ENCODE results near the gene EXD1. TPM values are rescaled to one million over a fixed set of nuclear protein-coding genes. Genes with fewer than 3 reads are reported as not detected.
"Not testable (repeated sequence)": the region's sequence is repeated elsewhere in the genome, so short reads cannot be mapped to it uniquely, and the experiment has no call there.

Gene EXD1
- polyA plus RNA-seq, 4 donors: 0.27 TPM; not detected in 3

- WGBS, 3 donors: 9 to 56% (median 46%) methylated on average over 6 of the region's 6 CpGs
- peak; percentile 90 to 94 for DNase-seq
- no peaks in the 10 kb centered on the region for H3K27me3 ChIP-seq (ENCODE audit: control insufficient read depth in 3 of 3, insufficient read depth in 3 of 3, low read length in 3 of 3)
- no peaks in the 10 kb centered on the region for H3K9me3 ChIP-seq (ENCODE audit: control insufficient read depth in 2 of 2, insufficient read depth in 1 of 2, low read depth in 1 of 2, low read length in 1 of 2)
- peaks cover 0 to 14% (median 0%) of the 10 kb centered on the region in 3 donors for H3K4me1 ChIP-seq (ENCODE audit: control insufficient read depth in 3 of 3, insufficient read depth in 2 of 3, low read depth in 1 of 3, low read length in 2 of 3)
- FAIRE-seq: no peak
- no peak overlapping the region for H3K4me3 ChIP-seq (ENCODE audit: low read depth in 1 of 3, low read length in 3 of 3)
- peaks cover 0 to 12% (median 7%) of the 10 kb centered on the region in 3 donors for H3K36me3 ChIP-seq (ENCODE audit: control insufficient read depth in 3 of 3, insufficient read depth in 2 of 3, low read depth in 1 of 3, low read length in 3 of 3)
- peak overlapping the region; percentile 43 to 93 (median 49) for H3K27ac ChIP-seq (ENCODE audit: low read depth in 1 of 3, low read length in 2 of 3)
These were observed 10.8 kb upstream of the EXD1 start for GRCh38 chr15:41241221-41241964.

GRCh38 chr15:41238100-41238499 lies 7.5 kb upstream of the EXD1 start:
- Histone ChIP-seq H3K4me1 (ENCODE audit: control insufficient read depth in 3 of 3, insufficient read depth in 2 of 3, low read depth in 1 of 3, low read length in 2 of 3) (peaks cover 0 to 14% (median 3%) of the 10 kb centered on the region in 3 donors), H3K4me3 (ENCODE audit: low read depth in 1 of 3, low read length in 3 of 3) (no peak overlapping the region), H3K36me3 (ENCODE audit: control insufficient read depth in 3 of 3, insufficient read depth in 2 of 3, low read depth in 1 of 3, low read length in 3 of 3) (peaks cover 0 to 4% (median 2%) of the 10 kb centered on the region in 3 donors), H3K9me3 (ENCODE audit: control insufficient read depth in 2 of 2, insufficient read depth in 1 of 2, low read depth in 1 of 2, low read length in 1 of 2) (no peaks in the 10 kb centered on the region), H3K27me3 (ENCODE audit: control insufficient read depth in 3 of 3, insufficient read depth in 3 of 3, low read length in 3 of 3) (no peaks in the 10 kb centered on the region), H3K27ac (ENCODE audit: low read depth in 1 of 3, low read length in 2 of 3) (no peak overlapping the region)
- DNase-seq (no peak), FAIRE-seq (no peak)
- 80 to 84% (median 80%) methylated on average over 5 of the region's 5 CpGs for WGBS, 3 donors

- Histone ChIP-seq H3K4me3 (ENCODE audit: low read depth in 1 of 3, low read length in 3 of 3) (no peak overlapping the region), H3K27ac (ENCODE audit: low read depth in 1 of 3, low read length in 2 of 3) (no peak overlapping the region), H3K36me3 (ENCODE audit: control insufficient read depth in 3 of 3, insufficient read depth in 2 of 3, low read depth in 1 of 3, low read length in 3 of 3) (peaks cover 0 to 3% (median 2%) of the 10 kb centered on the region in 3 donors), H3K27me3 (ENCODE audit: control insufficient read depth in 3 of 3, insufficient read depth in 3 of 3, low read length in 3 of 3) (no peaks in the 10 kb centered on the region), H3K4me1 (ENCODE audit: control insufficient read depth in 3 of 3, insufficient read depth in 2 of 3, low read depth in 1 of 3, low read length in 2 of 3) (peaks cover 0 to 3% (median 1%) of the 10 kb centered on the region in 3 donors), H3K9me3 (ENCODE audit: control insufficient read depth in 2 of 2, insufficient read depth in 1 of 2, low read depth in 1 of 2, low read length in 1 of 2) (no peaks in the 10 kb centered on the region)
- DNase-seq: no peak
- no peak for FAIRE-seq
These were observed 5.4 kb upstream of the EXD1 start for GRCh38 chr15:41235929-41236328.

- 92 to 97% (median 94%) methylated on average over 5 of the region's 5 CpGs for WGBS, 3 donors
- not testable (repeated sequence) for FAIRE-seq; H3K4me3 ChIP-seq (ENCODE audit: low read depth in 1 of 3, low read length in 3 of 3); DNase-seq; H3K27me3 ChIP-seq (ENCODE audit: control insufficient read depth in 3 of 3, insufficient read depth in 3 of 3, low read length in 3 of 3); H3K4me1 ChIP-seq (ENCODE audit: control insufficient read depth in 3 of 3, insufficient read depth in 2 of 3, low read depth in 1 of 3, low read length in 2 of 3); H3K27ac ChIP-seq (ENCODE audit: low read depth in 1 of 3, low read length in 2 of 3); H3K9me3 ChIP-seq (ENCODE audit: control insufficient read depth in 2 of 2, insufficient read depth in 1 of 2, low read depth in 1 of 2, low read length in 1 of 2); H3K36me3 ChIP-seq (ENCODE audit: control insufficient read depth in 3 of 3, insufficient read depth in 2 of 3, low read depth in 1 of 3, low read length in 3 of 3)
These were observed 4.7 kb upstream of the EXD1 start for GRCh38 chr15:41235228-41235627.

- no peak for FAIRE-seq
- Histone ChIP-seq H3K27me3 (ENCODE audit: control insufficient read depth in 3 of 3, insufficient read depth in 3 of 3, low read length in 3 of 3) (no peaks in the 10 kb centered on the region), H3K4me3 (ENCODE audit: low read depth in 1 of 3, low read length in 3 of 3) (no peak overlapping the region), H3K36me3 (ENCODE audit: control insufficient read depth in 3 of 3, insufficient read depth in 2 of 3, low read depth in 1 of 3, low read length in 3 of 3) (peaks cover 0 to 3% (median 2%) of the 10 kb centered on the region in 3 donors), H3K27ac (ENCODE audit: low read depth in 1 of 3, low read length in 2 of 3) (no peak overlapping the region), H3K9me3 (ENCODE audit: control insufficient read depth in 2 of 2, insufficient read depth in 1 of 2, low read depth in 1 of 2, low read length in 1 of 2) (no peaks in the 10 kb centered on the region), H3K4me1 (ENCODE audit: control insufficient read depth in 3 of 3, insufficient read depth in 2 of 3, low read depth in 1 of 3, low read length in 2 of 3) (peaks cover 0 to 7% (median 3%) of the 10 kb centered on the region in 3 donors)
- 42 to 71% (median 50%) methylated on average over 1 of the region's 1 CpG for WGBS, 3 donors
- DNase-seq: no peak
These were observed 2.8 kb upstream of the EXD1 start for GRCh38 chr15:41233367-41233771.

GRCh38 chr15:41231422-41232226 lies 1.1 kb upstream of the EXD1 start:
- Histone ChIP-seq H3K36me3 (ENCODE audit: control insufficient read depth in 3 of 3, insufficient read depth in 2 of 3, low read depth in 1 of 3, low read length in 3 of 3) (peaks cover 0 to 3% (median 2%) of the 10 kb centered on the region in 3 donors), H3K4me3 (ENCODE audit: low read depth in 1 of 3, low read length in 3 of 3) (peak overlapping the region; percentile 65 to 75 (median 73)), H3K4me1 (ENCODE audit: control insufficient read depth in 3 of 3, insufficient read depth in 2 of 3, low read depth in 1 of 3, low read length in 2 of 3) (peaks cover 0 to 7% (median 3%) of the 10 kb centered on the region in 3 donors), H3K27ac (ENCODE audit: low read depth in 1 of 3, low read length in 2 of 3) (peak overlapping the region; percentile 83 to 94 (median 89)), H3K9me3 (ENCODE audit: control insufficient read depth in 2 of 2, insufficient read depth in 1 of 2, low read depth in 1 of 2, low read length in 1 of 2) (no peaks in the 10 kb centered on the region), H3K27me3 (ENCODE audit: control insufficient read depth in 3 of 3, insufficient read depth in 3 of 3, low read length in 3 of 3) (no peaks in the 10 kb centered on the region)
- no peak for FAIRE-seq
- WGBS, 3 donors: 2 to 6% (median 4%) methylated on average over 27 to 28 of the region's 28 CpGs
- peak in 1 of 2 donors; percentile 33 for DNase-seq

GRCh38 chr15:41230345-41230649 lies 260 bp downstream of the EXD1 start:
- Histone ChIP-seq H3K27ac (ENCODE audit: low read depth in 1 of 3, low read length in 2 of 3) (peak overlapping the region; percentile 15 to 94 (median 89)), H3K4me3 (ENCODE audit: low read depth in 1 of 3, low read length in 3 of 3) (peak overlapping the region in 2 of 3 donors; percentile 73 to 75), H3K4me1 (ENCODE audit: control insufficient read depth in 3 of 3, insufficient read depth in 2 of 3, low read depth in 1 of 3, low read length in 2 of 3) (peaks cover 0 to 7% (median 3%) of the 10 kb centered on the region in 3 donors), H3K36me3 (ENCODE audit: control insufficient read depth in 3 of 3, insufficient read depth in 2 of 3, low read depth in 1 of 3, low read length in 3 of 3) (peaks cover 0 to 3% (median 1%) of the 10 kb centered on the region in 3 donors), H3K9me3 (ENCODE audit: control insufficient read depth in 2 of 2, insufficient read depth in 1 of 2, low read depth in 1 of 2, low read length in 1 of 2) (no peaks in the 10 kb centered on the region), H3K27me3 (ENCODE audit: control insufficient read depth in 3 of 3, insufficient read depth in 3 of 3, low read length in 3 of 3) (no peaks in the 10 kb centered on the region)
- FAIRE-seq: no peak
- no peak for DNase-seq
- WGBS, 3 donors: 32 to 45% (median 39%) methylated on average over 10 of the region's 10 CpGs

GRCh38 chr15:41219381-41219780 lies 11.2 kb downstream of the EXD1 start:
- H3K4me1 ChIP-seq (ENCODE audit: control insufficient read depth in 3 of 3, insufficient read depth in 2 of 3, low read depth in 1 of 3, low read length in 2 of 3): no peaks in the 10 kb centered on the region
- no peak for FAIRE-seq
- 30 to 63% (median 47%) methylated on average over 3 of the region's 3 CpGs for WGBS, 3 donors
- no peak overlapping the region for H3K27ac ChIP-seq (ENCODE audit: low read depth in 1 of 3, low read length in 2 of 3)
- H3K27me3 ChIP-seq (ENCODE audit: control insufficient read depth in 3 of 3, insufficient read depth in 3 of 3, low read length in 3 of 3): no peaks in the 10 kb centered on the region
- no peak overlapping the region for H3K4me3 ChIP-seq (ENCODE audit: low read depth in 1 of 3, low read length in 3 of 3)
- no peaks in the 10 kb centered on the region for H3K9me3 ChIP-seq (ENCODE audit: control insufficient read depth in 2 of 2, insufficient read depth in 1 of 2, low read depth in 1 of 2, low read length in 1 of 2)
- DNase-seq: peak in 1 of 2 donors; percentile 39
- no peaks in the 10 kb centered on the region for H3K36me3 ChIP-seq (ENCODE audit: control insufficient read depth in 3 of 3, insufficient read depth in 2 of 3, low read depth in 1 of 3, low read length in 3 of 3)
